MM.1S (cell line): ENCODE results near the gene HGD.
"Not testable (repeated sequence)": the region's sequence is repeated elsewhere in the genome, so short reads cannot be mapped to it uniquely, and the experiment has no call there.

Experiments used
- EZH2 ChIP-seq: fragments of 300-600 bp; sonication (generic); optimal IDR thresholded peaks from 2 replicates; pipeline ENCODE3; 2017; ENCODE audit warnings: low read depth, mild to moderate bottlenecking, antibody characterized with exemption, low read length, mixed read lengths
- EZH2phosphoT487 ChIP-seq: fragments of 300-600 bp; sonication (generic); IDR thresholded peaks from 2 replicates; pipeline ENCODE4 v1.6.1; 2018; ENCODE audit warnings: antibody characterized with exemption, low read length
- TF ChIP-seq, protein P1 (sequence below): fragments of 300-600 bp; sonication (generic); IDR thresholded peaks from 2 replicates; pipeline ENCODE4 v1.5.1; 2016; ENCODE audit warnings: antibody characterized with exemption, low read length, mixed read lengths

GRCh38 chr3:120677193-120677592 is 4.8 kb downstream of the HGD start:
- TF ChIP-seq EZH2phosphoT487, EZH2: not testable (repeated sequence)
- TF ChIP-seq, protein P1, sequence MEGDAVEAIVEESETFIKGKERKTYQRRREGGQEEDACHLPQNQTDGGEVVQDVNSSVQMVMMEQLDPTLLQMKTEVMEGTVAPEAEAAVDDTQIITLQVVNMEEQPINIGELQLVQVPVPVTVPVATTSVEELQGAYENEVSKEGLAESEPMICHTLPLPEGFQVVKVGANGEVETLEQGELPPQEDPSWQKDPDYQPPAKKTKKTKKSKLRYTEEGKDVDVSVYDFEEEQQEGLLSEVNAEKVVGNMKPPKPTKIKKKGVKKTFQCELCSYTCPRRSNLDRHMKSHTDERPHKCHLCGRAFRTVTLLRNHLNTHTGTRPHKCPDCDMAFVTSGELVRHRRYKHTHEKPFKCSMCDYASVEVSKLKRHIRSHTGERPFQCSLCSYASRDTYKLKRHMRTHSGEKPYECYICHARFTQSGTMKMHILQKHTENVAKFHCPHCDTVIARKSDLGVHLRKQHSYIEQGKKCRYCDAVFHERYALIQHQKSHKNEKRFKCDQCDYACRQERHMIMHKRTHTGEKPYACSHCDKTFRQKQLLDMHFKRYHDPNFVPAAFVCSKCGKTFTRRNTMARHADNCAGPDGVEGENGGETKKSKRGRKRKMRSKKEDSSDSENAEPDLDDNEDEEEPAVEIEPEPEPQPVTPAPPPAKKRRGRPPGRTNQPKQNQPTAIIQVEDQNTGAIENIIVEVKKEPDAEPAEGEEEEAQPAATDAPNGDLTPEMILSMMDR: not testable (repeated sequence)
